GM10266 (cell line): ENCODE results near the gene RHBG.

ENCODE experiments used
- DNase-seq: peaks from one replicate; pipeline ENCODE4 v3.0.0; 2012; ENCODE audit errors: extremely low spot score
- CTCF ChIP-seq: IDR thresholded peaks from 2 replicates; pipeline ENCODE4 v1.5.1; 2012; ENCODE audit warnings: mild to moderate bottlenecking, low read depth; ENCODE audit not compliant: control insufficient read depth, insufficient read depth; ENCODE audit errors: missing control alignments

The RHBG gene

GRCh38 chr1:156418416-156419070, 49.5 kb downstream of the RHBG start:
- TF ChIP-seq CTCF: no peak

GRCh38 chr1:156419854-156420204, 50.8 kb downstream of the RHBG start:
- DNase-seq: peak; percentile 72
- TF ChIP-seq CTCF: peak; percentile 56

More at GRCh38 chr1:156418416-156419070, 49.5 kb downstream of the RHBG start:
- DNase-seq: no peak

GRCh38 chr1:156420205-156421061, 51.4 kb downstream of the RHBG start:
- peak; percentile 78 for DNase-seq
- no peak for TF ChIP-seq CTCF

GRCh38 chr1:156421062-156421938, 52.3 kb downstream of the RHBG start:
- TF ChIP-seq CTCF: no peak

GRCh38 chr1:156421939-156422601, 53.1 kb downstream of the RHBG start:
- TF ChIP-seq CTCF: no peak
- no peak for DNase-seq

More at GRCh38 chr1:156421062-156421938, 52.3 kb downstream of the RHBG start:
- DNase-seq: peak; percentile 95

- no peak for TF ChIP-seq CTCF
- no peak for DNase-seq
These were observed 53.6 kb downstream of the RHBG start for GRCh38 chr1:156422602-156423091.
